H1 (cell line): ENCODE measurements around the gene EHBP1.

Experiments used
- CEBPB ChIP-seq: IDR thresholded peaks from 2 replicates; pipeline ENCODE4 v1.6.1; 2012; ENCODE audit warnings: low read depth, low read length
- CHD2 ChIP-seq: IDR thresholded peaks from 2 replicates; pipeline ENCODE4 v1.6.1; 2012; ENCODE audit warnings: low read length, improper control_type of control experiment
- CTCF ChIP-seq, 3 experiments: IDR thresholded peaks; 1 replicate in 2 of 3; 2 replicates in 1 of 3; pipeline versions ENCODE4 v1.5.1 to v1.6.1; 2011; ENCODE audit warnings: low read length in 3 of 3, mild to moderate bottlenecking in 3 of 3, inconsistent platforms in 2 of 3, low read depth in 1 of 3, moderate library complexity in 1 of 3; ENCODE audit not compliant: insufficient read depth in 1 of 3; ENCODE audit errors: control extremely low read depth in 1 of 3
- EZH2 ChIP-seq: fragments of 200-600 bp; sonication (generic); IDR thresholded peaks from 2 replicates; pipeline ENCODE4 v1.7.1; 2012; ENCODE audit warnings: low read depth, mild to moderate bottlenecking, moderate library complexity, low read length, inconsistent platforms; ENCODE audit not compliant: severe bottlenecking
- POLR2A ChIP-seq, 2 experiments: IDR thresholded peaks; 1 replicate in 1 of 2; 2 replicates in 1 of 2; pipeline ENCODE4 v1.6.1; 2011; ENCODE audit warnings: low read depth in 2 of 2, low read length in 2 of 2, mild to moderate bottlenecking in 2 of 2; ENCODE audit errors: control extremely low read depth in 1 of 2
- POLR2AphosphoS5 ChIP-seq: IDR thresholded peaks from 2 replicates; pipeline ENCODE4 v1.6.1; 2011; ENCODE audit warnings: low read depth, low read length
- RAD21 ChIP-seq, 2 experiments: IDR thresholded peaks in 1 of 2; conservative IDR thresholded peaks in 1 of 2; 2 replicates each; pipeline ENCODE4 v1.6.1; 2011; ENCODE audit warnings: low read depth in 2 of 2, low read length in 2 of 2, improper control_type of control experiment in 1 of 2, inconsistent platforms in 1 of 2, mild to moderate bottlenecking in 1 of 2, moderate library complexity in 1 of 2
- TF ChIP-seq, protein P1 (sequence below): IDR thresholded peaks from 2 replicates; pipeline ENCODE4 v1.6.1; 2012; ENCODE audit warnings: low read length, inconsistent platforms

DNA sequence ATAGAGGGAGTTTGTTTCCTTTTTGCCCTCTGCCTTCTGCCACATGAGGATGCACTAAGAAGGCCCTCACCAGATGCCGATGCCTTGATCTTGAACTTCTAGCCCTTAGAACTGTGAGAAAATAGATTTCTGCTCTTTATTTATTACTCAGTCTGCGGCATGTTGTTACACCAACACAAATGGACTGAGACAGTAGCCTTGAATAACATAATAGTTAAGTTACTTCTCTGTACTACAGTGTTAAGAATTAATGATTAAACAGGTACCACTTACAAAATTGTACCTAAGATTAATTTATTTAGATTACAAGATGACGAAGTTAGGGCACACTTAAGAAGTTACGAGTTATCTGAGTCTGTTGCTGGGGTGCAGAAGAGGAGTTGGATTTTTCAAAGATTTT, 42.4 kb downstream of the EHBP1 start:
- TF ChIP-seq CHD2 (no peak), POLR2AphosphoS5 (no peak), EZH2 (no peak), POLR2A (IDR thresholded peaks at IDR 0.05; ENCODE audit: control extremely low read depth in 1 of 2, low read depth in 2 of 2, low read length in 2 of 2) (no peak), CTCF (IDR thresholded peaks at IDR 0.05; ENCODE audit: control extremely low read depth in 1 of 3, insufficient read depth in 1 of 3, low read depth in 1 of 3, low read length in 3 of 3) (no peak), RAD21 (IDR thresholded peaks at IDR 0.05 in 1 of 2, conservative IDR thresholded peaks at IDR 0.05 in 1 of 2; ENCODE audit: low read depth in 2 of 2, low read length in 2 of 2) (no peak), CEBPB (no peak)
- TF ChIP-seq, protein P1, sequence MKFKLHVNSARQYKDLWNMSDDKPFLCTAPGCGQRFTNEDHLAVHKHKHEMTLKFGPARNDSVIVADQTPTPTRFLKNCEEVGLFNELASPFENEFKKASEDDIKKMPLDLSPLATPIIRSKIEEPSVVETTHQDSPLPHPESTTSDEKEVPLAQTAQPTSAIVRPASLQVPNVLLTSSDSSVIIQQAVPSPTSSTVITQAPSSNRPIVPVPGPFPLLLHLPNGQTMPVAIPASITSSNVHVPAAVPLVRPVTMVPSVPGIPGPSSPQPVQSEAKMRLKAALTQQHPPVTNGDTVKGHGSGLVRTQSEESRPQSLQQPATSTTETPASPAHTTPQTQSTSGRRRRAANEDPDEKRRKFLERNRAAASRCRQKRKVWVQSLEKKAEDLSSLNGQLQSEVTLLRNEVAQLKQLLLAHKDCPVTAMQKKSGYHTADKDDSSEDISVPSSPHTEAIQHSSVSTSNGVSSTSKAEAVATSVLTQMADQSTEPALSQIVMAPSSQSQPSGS, result no peak
